H1 (cell line): Measurements from ENCODE around the gene SHISAL1. TPM values are rescaled to one million over a fixed set of nuclear protein-coding genes. Genes with fewer than 3 reads are reported as not detected.

Experiments used
- CTCF ChIA-PET: fragments of 300-600 bp; sonication (Branson Sonifier 250); formaldehyde crosslinking; loops from one replicate; lab custom pipeline; 2021; ENCODE audit not compliant: partially characterized antibody; lab: Charles Lee
- POLR2A ChIA-PET: fragments of 300-600 bp; sonication (Branson Sonifier 250); formaldehyde crosslinking; loops from one replicate; lab custom pipeline; 2021; ENCODE audit warnings: inconsistent platforms; ENCODE audit not compliant: partially characterized antibody; lab: Charles Lee
- DNase-seq, 2 experiments: peaks; one replicate each; pipeline versions ENCODE4 v3.0.0 to v3.0.0-alpha.2; 2010 to 2022; ENCODE audit warnings: low spot score in 2 of 2, low read depth in 1 of 2, mixed read lengths in 1 of 2
- FAIRE-seq: peaks from 2 replicates; lab custom pipeline; 2011; peaks lifted over from hg19 to GRCh38; lab: Jason Lieb, UNC
- H2AFZ ChIP-seq: 2 replicates; pipeline ENCODE4 v1.8.1; 2012; ENCODE audit warnings: low read length, inconsistent platforms
- H2AK5ac ChIP-seq: 2 replicates; pipeline ENCODE4 v1.6.1; 2013; ENCODE audit warnings: low read depth, low read length
- H2BK120ac ChIP-seq: replicated peaks from 2 replicates; pipeline ENCODE3; 2013; ENCODE audit warnings: low read depth, low read length, inconsistent platforms
- H2BK12ac ChIP-seq: 2 replicates; pipeline ENCODE4 v1.6.1; 2013; ENCODE audit warnings: low read depth, low read length
- H2BK15ac ChIP-seq: 2 replicates; pipeline ENCODE4 v1.6.1; 2013; ENCODE audit warnings: low read length
- H2BK20ac ChIP-seq: 2 replicates; pipeline ENCODE4 v1.6.1; 2013; ENCODE audit warnings: low read length
- H2BK5ac ChIP-seq: 2 replicates; pipeline ENCODE4 v1.6.1; 2013; ENCODE audit warnings: low read depth, low read length
- H3K14ac ChIP-seq: 2 replicates; pipeline ENCODE4 v1.6.1; 2013; ENCODE audit warnings: inconsistent platforms; ENCODE audit not compliant: insufficient read length
- H3K18ac ChIP-seq: 2 replicates; pipeline ENCODE4 v1.6.1; 2013; ENCODE audit warnings: low read length; ENCODE audit errors: extremely low read depth
- H3K23ac ChIP-seq: 2 replicates; pipeline ENCODE4 v1.6.1; 2013; ENCODE audit warnings: inconsistent platforms; ENCODE audit not compliant: insufficient read length
- H3K23me2 ChIP-seq: 2 replicates; pipeline ENCODE4 v1.6.1; 2013; ENCODE audit warnings: low read depth, low read length
- H3K27ac ChIP-seq: 2 replicates; pipeline ENCODE4 v1.6.1; 2011; ENCODE audit warnings: low read depth, low read length, inconsistent platforms
- H3K27me3 ChIP-seq, 4 experiments: replicated peaks in 1 of 4; 1 replicate in 1 of 4; 2 replicates in 3 of 4; pipeline versions ENCODE4 v1.6.1 to v1.8.1; 2011 to 2013; ENCODE audit warnings: low read length in 3 of 4, mild to moderate bottlenecking in 3 of 4, inconsistent platforms in 2 of 4, mixed read lengths in 2 of 4, moderate library complexity in 1 of 4; ENCODE audit not compliant: control insufficient read depth in 3 of 4, insufficient read depth in 3 of 4; ENCODE audit errors: extremely low read depth in 1 of 4
- H3K36me3 ChIP-seq, 4 experiments: 2 replicates each; pipeline versions ENCODE4 v1.6.1 to v1.8.1; 2011 to 2013; ENCODE audit warnings: mild to moderate bottlenecking in 4 of 4, low read length in 3 of 4, moderate library complexity in 2 of 4, control low read depth in 1 of 4, inconsistent platforms in 1 of 4; ENCODE audit not compliant: insufficient read depth in 4 of 4, control insufficient read depth in 2 of 4
- H3K4ac ChIP-seq: replicated peaks from 2 replicates; pipeline ENCODE3; 2013; ENCODE audit warnings: low read length, low read depth, mixed read lengths, inconsistent platforms; ENCODE audit not compliant: insufficient read length
- H3K4me1 ChIP-seq, 4 experiments: replicated peaks in 1 of 4; 1 replicate in 1 of 4; 2 replicates in 3 of 4; pipeline versions ENCODE4 v1.6.1 to v1.8.1; 2011 to 2013; ENCODE audit warnings: low read length in 3 of 4, inconsistent platforms in 2 of 4, mixed read lengths in 1 of 4; ENCODE audit not compliant: insufficient read depth in 4 of 4, control insufficient read depth in 3 of 4
- H3K4me2 ChIP-seq, 2 experiments: 2 replicates each; pipeline versions ENCODE4 v1.6.1 to v1.8.1; 2011 to 2013; ENCODE audit warnings: low read depth in 2 of 2, low read length in 2 of 2, control low read depth in 1 of 2, inconsistent platforms in 1 of 2, mild to moderate bottlenecking in 1 of 2; ENCODE audit not compliant: insufficient read depth in 1 of 2
- H3K4me3 ChIP-seq, 4 experiments: fragments of 200-600, 300-600 bp in 1 of 4; sonication (generic), shearing (Covaris generic), sonication (Bioruptor Twin) in 1 of 4; 2 replicates each; pipeline versions ENCODE4 v1.5.1 to v1.8.1; 2011 to 2016; ENCODE audit warnings: low read length in 4 of 4, low read depth in 3 of 4, control low read depth in 2 of 4, inconsistent platforms in 2 of 4, mild to moderate bottlenecking in 2 of 4, mixed read lengths in 1 of 4, moderate library complexity in 1 of 4; ENCODE audit not compliant: insufficient read depth in 2 of 4; ENCODE audit errors: extremely low read depth in 1 of 4
- H3K56ac ChIP-seq: replicated peaks from 2 replicates; pipeline ENCODE3; 2013; ENCODE audit warnings: low read depth, mild to moderate bottlenecking, mixed read lengths, low read length, inconsistent platforms; ENCODE audit not compliant: insufficient read length
- H3K79me1 ChIP-seq: 2 replicates; pipeline ENCODE4 v1.6.1; 2013; ENCODE audit warnings: low read depth, low read length, control low read depth
- H3K79me2 ChIP-seq, 2 experiments: 2 replicates each; pipeline versions ENCODE4 v1.6.1 to v1.8.1; 2012 to 2013; ENCODE audit warnings: low read length in 2 of 2, mild to moderate bottlenecking in 2 of 2, inconsistent platforms in 1 of 2; ENCODE audit not compliant: insufficient read depth in 2 of 2, control insufficient read depth in 1 of 2
- H3K9ac ChIP-seq, 4 experiments: replicated peaks in 1 of 4; 1 replicate in 1 of 4; 2 replicates in 3 of 4; pipeline versions ENCODE4 v1.6.1 to v1.8.1; 2011 to 2013; ENCODE audit warnings: low read depth in 3 of 4, low read length in 3 of 4, control low read depth in 2 of 4, mild to moderate bottlenecking in 2 of 4, moderate library complexity in 2 of 4, inconsistent platforms in 1 of 4; ENCODE audit errors: extremely low read depth in 1 of 4
- H3K9me3 ChIP-seq, 2 experiments: 2 replicates each; pipeline versions ENCODE4 v1.6.1 to v1.8.1; 2012 to 2013; ENCODE audit warnings: mild to moderate bottlenecking in 2 of 2, moderate library complexity in 2 of 2, control low read depth in 1 of 2, inconsistent platforms in 1 of 2, low read depth in 1 of 2, low read length in 1 of 2, mixed read lengths in 1 of 2; ENCODE audit not compliant: insufficient read depth in 2 of 2
- H4K20me1 ChIP-seq, 2 experiments: replicated peaks in 1 of 2; 2 replicates each; pipeline versions ENCODE3 to v1.8.1; 2011 to 2013; ENCODE audit warnings: inconsistent platforms in 2 of 2, low read length in 2 of 2, mild to moderate bottlenecking in 1 of 2; ENCODE audit not compliant: insufficient read depth in 2 of 2, control insufficient read depth in 1 of 2
- H4K5ac ChIP-seq: 2 replicates; pipeline ENCODE4 v1.6.1; 2013; ENCODE audit warnings: low read length, low read depth, mixed read lengths, inconsistent platforms; ENCODE audit not compliant: insufficient read length
- H4K8ac ChIP-seq: 2 replicates; pipeline ENCODE4 v1.8.0; 2013; ENCODE audit warnings: mild to moderate bottlenecking, moderate library complexity, low read length, inconsistent platforms; ENCODE audit not compliant: insufficient read depth; ENCODE audit errors: extremely low read depth
- H4K91ac ChIP-seq: replicated peaks from 2 replicates; pipeline ENCODE3; 2013; ENCODE audit warnings: low read length, mixed read lengths, inconsistent platforms; ENCODE audit not compliant: insufficient read length
- ASH2L ChIP-seq: fragments of 200-600, 300-600 bp; sonication (generic); IDR thresholded peaks from one replicate; pipeline ENCODE4 v1.7.1; 2017; ENCODE audit warnings: low read length
- CEBPB ChIP-seq: IDR thresholded peaks from 2 replicates; pipeline ENCODE4 v1.6.1; 2012; ENCODE audit warnings: low read depth, low read length
- CTBP2 ChIP-seq: IDR thresholded peaks from 2 replicates; pipeline ENCODE4 v1.7.0; 2011; ENCODE audit warnings: borderline replicate concordance, mild to moderate bottlenecking, moderate library complexity, mixed read lengths, low read length; ENCODE audit not compliant: insufficient read depth, insufficient read length
- EGR1 ChIP-seq: IDR thresholded peaks from 2 replicates; pipeline ENCODE4 v1.6.1; 2011; ENCODE audit warnings: low read depth, low read length, borderline replicate concordance
- GABPA ChIP-seq: IDR thresholded peaks from 2 replicates; pipeline ENCODE4 v1.6.1; 2011; ENCODE audit warnings: mild to moderate bottlenecking, low read length, moderate library complexity, borderline replicate concordance; ENCODE audit not compliant: insufficient read depth
- HDAC2 ChIP-seq, 2 experiments: fragments of 300-600 bp in 1 of 2; sonication (generic) in 1 of 2; IDR thresholded peaks; 2 replicates each; pipeline ENCODE4 v1.6.1; 2011 to 2012; ENCODE audit warnings: low read depth in 2 of 2, low read length in 2 of 2, mild to moderate bottlenecking in 2 of 2, moderate library complexity in 2 of 2, borderline replicate concordance in 1 of 2, inconsistent platforms in 1 of 2
- JUN ChIP-seq: IDR thresholded peaks from 2 replicates; pipeline ENCODE4 v1.6.1; 2011; ENCODE audit warnings: low read depth, mild to moderate bottlenecking, improper control_type of control experiment, low read length
- KDM1A ChIP-seq: fragments of 200-600, 300-600 bp; sonication (generic); IDR thresholded peaks from 2 replicates; pipeline ENCODE4 v1.7.1; 2016; ENCODE audit warnings: mild to moderate bottlenecking, low read length, borderline replicate concordance
- PHF8 ChIP-seq: fragments of 200-600 bp; sonication (generic); conservative IDR thresholded peaks from 2 replicates; pipeline ENCODE4 v1.7.1; 2012; ENCODE audit warnings: low read depth, mild to moderate bottlenecking, inconsistent platforms, low read length, moderate library complexity
- RXRA ChIP-seq: IDR thresholded peaks from 2 replicates; pipeline ENCODE4 v1.6.1; 2011; ENCODE audit warnings: low read depth, mild to moderate bottlenecking, low read length, moderate library complexity; ENCODE audit not compliant: insufficient read depth
- YY1 ChIP-seq: IDR thresholded peaks from 2 replicates; pipeline ENCODE4 v1.6.1; 2011; ENCODE audit warnings: low read depth, mild to moderate bottlenecking, low read length
- WGBS, 2 experiments: shearing (Covaris generic) in 1 of 2; methylation state at CpG; one replicate each; pipeline versions ENCODE4 v1.1.6 to v1.1.7; 2013 to 2015; ENCODE audit warnings: low lambda C conversion rate in 2 of 2, mixed read lengths in 2 of 2, inconsistent platforms in 1 of 2, low coverage in 1 of 2, missing lambda C conversion rate in 1 of 2; ENCODE audit not compliant: insufficient replicate concordance in 2 of 2, insufficient coverage in 1 of 2, insufficient read length in 1 of 2; ENCODE audit errors: extremely low coverage in 1 of 2, missing lambda C conversion rate in 1 of 2; 5-methylcytosine and 5-hydroxymethylcytosine counted together
- polyA plus RNA-seq, 7 experiments: library from polyadenylated mRNA; depleted of rRNA in 3 of 7; stranded (reverse) in 5 of 7; unstranded in 2 of 7; fragments of >200 nt in 5 of 7; fragments of 200-250 nt in 2 of 7; gene quantifications; 1 replicate in 5 of 7; 2 replicates in 1 of 7; 4 replicates in 1 of 7; pipeline versions ENCODE4 v1.2.1 to v1.2.3, GENCODE V29; 2011 to 2013; ENCODE audit warnings: missing spikeins in 2 of 7, mixed read lengths in 2 of 7
- total RNA-seq: library from RNA; stranded (reverse); fragmentation: NEBNext Ultra II Directional; extraction: Animal tissue kit (Norgen Biotek cat#: 25700); gene quantifications from 2 replicates; pipeline ENCODE4 v1.2.1, GENCODE V29; 2021

The SHISAL1 gene
- total and polyA plus RNA-seq, 2 of the 8 experiments (the other 6 are each of a cell fraction or from before 2014, with no cell fraction given) = 3.7 to 5.8 TPM

- CTCF ChIA-PET = no interaction called here
- Histone ChIP-seq H4K8ac (no peak overlapping the region; the same call in 1 of the 2 replicates), H4K91ac (no peak overlapping the region), H3K4me2 (no peak overlapping the region), H3K79me1 (no peaks in the 10 kb centered on the region), H3K27ac (no peak overlapping the region), H3K4me3 (no peak overlapping the region), H3K36me3 (peaks cover 0 to 5% (median 0%) of the 10 kb centered on the region in 4 experiments; a peak in 1 of 8 replicates), H4K5ac (no peak overlapping the region), H2AK5ac (no peak overlapping the region), H3K56ac (no peak overlapping the region), H3K4me1 (no peaks in the 10 kb centered on the region), H2BK20ac (no peak overlapping the region), H2BK120ac (no peak overlapping the region), H3K27me3 (no peaks in the 10 kb centered on the region), H2BK5ac (0 out of 2 replicates have a peak overlapping the region, but pooled peaks have one; percentile 7), H3K18ac (no peak overlapping the region), H4K20me1 (peaks cover 0 to 1% of the 10 kb centered on the region in 2 experiments), H3K14ac (no peak overlapping the region), H2AFZ (no peak overlapping the region), H3K79me2 (no peaks in the 10 kb centered on the region), H3K23me2 (no peaks in the 10 kb centered on the region), H3K4ac (no peak overlapping the region), H3K9me3 (peaks cover 8 to 17% of the 10 kb centered on the region in 2 experiments; a peak in 3 of 4 replicates), H3K23ac (no peak overlapping the region), H3K9ac (no peak overlapping the region), H2BK12ac (no peak overlapping the region), H2BK15ac (no peak overlapping the region)
- FAIRE-seq = no peak
- peak in 1 of 2 experiments; percentile 30 for DNase-seq
- WGBS, 2 experiments = 91% methylated on average over 25 of the region's 25 CpGs; no CpG with 5 or more reads in 1 of the 2 experiments
- POLR2A ChIA-PET = no interaction called here
- TF ChIP-seq ASH2L (no peak), RXRA (no peak), GABPA (no peak), CTBP2 (no peak), JUN (no peak), YY1 (no peak), HDAC2 (IDR thresholded peaks at IDR 0.05; ENCODE audit: borderline replicate concordance in 1 of 2, low read depth in 2 of 2, low read length in 2 of 2) (no peak), EGR1 (no peak), CEBPB (no peak), PHF8 (no peak), KDM1A (no peak)
Measured at GRCh38 chr22:44247923-44248892, 64.5 kb downstream of the SHISAL1 start.
